Thyroid gland (tissue), 4 donors: ENCODE measurements around the gene ZNF630.

Experiments used
- POLR2A ChIP-seq, 2 donors: fragments of 450-650 bp; IDR thresholded peaks; one replicate each; pipeline ENCODE4 v1.6.1; 2017; ENCODE audit warnings: antibody characterized with exemption in 2 of 2, mild to moderate bottlenecking in 2 of 2, moderate library complexity in 1 of 2
- TF ChIP-seq, protein P1 (sequence below), 6 experiments: fragments of 200-600 bp in 3 of 6; fragments of 450-650 bp in 3 of 6; sonication (generic) in 3 of 6; IDR thresholded peaks; one replicate each; pipeline ENCODE4 v1.5.1; 2016 to 2019; ENCODE audit warnings: antibody characterized with exemption in 6 of 6, mild to moderate bottlenecking in 2 of 6, inconsistent platforms in 1 of 6, moderate library complexity in 1 of 6

DNA sequence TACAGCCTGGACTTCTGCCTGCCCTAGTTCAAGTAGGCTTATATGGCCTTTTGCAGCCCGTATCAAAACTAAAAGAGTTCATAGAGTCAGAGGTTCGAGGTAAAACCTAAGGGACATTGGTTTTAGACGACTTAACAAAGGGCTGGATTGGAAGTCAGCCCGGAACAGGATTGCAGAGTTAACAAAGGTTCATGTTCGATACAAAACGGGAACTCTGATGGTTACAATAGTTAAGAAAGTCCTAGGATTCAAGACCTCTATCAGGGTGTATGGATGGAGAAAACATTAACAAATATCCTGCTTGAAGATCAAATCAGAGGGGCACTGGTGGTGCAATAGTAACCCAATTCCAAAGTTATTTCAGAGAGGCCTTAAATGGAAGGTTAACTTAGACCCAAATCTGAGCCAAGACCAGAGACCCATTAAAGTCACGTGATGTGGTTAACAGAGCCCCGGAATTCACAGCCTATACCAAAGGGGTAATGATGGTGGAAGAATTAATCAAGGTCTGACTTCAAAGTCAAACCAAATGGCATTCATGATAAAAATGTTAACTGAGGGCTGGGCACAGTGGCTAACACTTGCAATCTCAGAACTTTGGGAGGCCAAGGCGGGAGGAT lies 656 bp upstream of the ZNF630 start:
- TF ChIP-seq, protein P1, sequence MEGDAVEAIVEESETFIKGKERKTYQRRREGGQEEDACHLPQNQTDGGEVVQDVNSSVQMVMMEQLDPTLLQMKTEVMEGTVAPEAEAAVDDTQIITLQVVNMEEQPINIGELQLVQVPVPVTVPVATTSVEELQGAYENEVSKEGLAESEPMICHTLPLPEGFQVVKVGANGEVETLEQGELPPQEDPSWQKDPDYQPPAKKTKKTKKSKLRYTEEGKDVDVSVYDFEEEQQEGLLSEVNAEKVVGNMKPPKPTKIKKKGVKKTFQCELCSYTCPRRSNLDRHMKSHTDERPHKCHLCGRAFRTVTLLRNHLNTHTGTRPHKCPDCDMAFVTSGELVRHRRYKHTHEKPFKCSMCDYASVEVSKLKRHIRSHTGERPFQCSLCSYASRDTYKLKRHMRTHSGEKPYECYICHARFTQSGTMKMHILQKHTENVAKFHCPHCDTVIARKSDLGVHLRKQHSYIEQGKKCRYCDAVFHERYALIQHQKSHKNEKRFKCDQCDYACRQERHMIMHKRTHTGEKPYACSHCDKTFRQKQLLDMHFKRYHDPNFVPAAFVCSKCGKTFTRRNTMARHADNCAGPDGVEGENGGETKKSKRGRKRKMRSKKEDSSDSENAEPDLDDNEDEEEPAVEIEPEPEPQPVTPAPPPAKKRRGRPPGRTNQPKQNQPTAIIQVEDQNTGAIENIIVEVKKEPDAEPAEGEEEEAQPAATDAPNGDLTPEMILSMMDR (IDR thresholded peaks at IDR 0.05) = no peak
- no peak for TF ChIP-seq POLR2A (IDR thresholded peaks at IDR 0.05)
